Smooth muscle cell of the brain vasculature (primary cell): ENCODE measurements around the gene KCNH1.
"Not testable (repeated sequence)": the region's sequence is repeated elsewhere in the genome, so short reads cannot be mapped to it uniquely, and the experiment has no call there.

Experiments used
- DNase-seq: peaks from one replicate; pipeline ENCODE4 v3.0.0-alpha.2; 2012; ENCODE audit warnings: low read depth, low spot score

KCNH1 gene

GRCh38 chr1:211009944-211010343 is 124.0 kb downstream of the KCNH1 start:
- DNase-seq = no peak

- no peak for DNase-seq
Measured at GRCh38 chr1:211007830-211008229, 126.1 kb downstream of the KCNH1 start.

GRCh38 chr1:210995931-210996330 is 138.0 kb downstream of the KCNH1 start:
- DNase-seq = not testable (repeated sequence)

- DNase-seq = no peak
Measured at GRCh38 chr1:210992837-210993236, 141.1 kb downstream of the KCNH1 start.

GRCh38 chr1:210989905-210990304 is 144.0 kb downstream of the KCNH1 start:
- no peak for DNase-seq

- no peak for DNase-seq
Measured at GRCh38 chr1:210981490-210981889, 152.5 kb downstream of the KCNH1 start.

GRCh38 chr1:210980082-210980481 is 153.9 kb downstream of the KCNH1 start:
- DNase-seq = no peak

- no peak for DNase-seq
Measured at GRCh38 chr1:210978974-210979354, 155.0 kb downstream of the KCNH1 start.

GRCh38 chr1:210978316-210978973 is 155.5 kb downstream of the KCNH1 start:
- DNase-seq = no peak

GRCh38 chr1:210951279-210951678 is 182.7 kb downstream of the KCNH1 start:
- no peak for DNase-seq

GRCh38 chr1:210949940-210950546 is 183.9 kb downstream of the KCNH1 start:
- DNase-seq = not testable (repeated sequence)

GRCh38 chr1:210949489-210949888 is 184.5 kb downstream of the KCNH1 start:
- DNase-seq = no peak

GRCh38 chr1:210949039-210949438 is 184.9 kb downstream of the KCNH1 start:
- no peak for DNase-seq

GRCh38 chr1:210944252-210944651 is 189.7 kb downstream of the KCNH1 start:
- DNase-seq = no peak

- no peak for DNase-seq
Measured at GRCh38 chr1:210942513-210942912, 191.4 kb downstream of the KCNH1 start.

- no peak for DNase-seq
Measured at GRCh38 chr1:210940081-210940617, 193.8 kb downstream of the KCNH1 start.

GRCh38 chr1:210938416-210938925 is 195.5 kb downstream of the KCNH1 start:
- DNase-seq = no peak

- DNase-seq = no peak
Measured at GRCh38 chr1:210937846-210938245, 196.1 kb downstream of the KCNH1 start.

GRCh38 chr1:210935905-210936304 is 198.0 kb downstream of the KCNH1 start:
- DNase-seq = no peak

GRCh38 chr1:210932104-210932503 is 201.8 kb downstream of the KCNH1 start:
- no peak for DNase-seq

GRCh38 chr1:210922666-210923065 is 211.3 kb downstream of the KCNH1 start:
- no peak for DNase-seq

GRCh38 chr1:210920716-210921694 is 212.9 kb downstream of the KCNH1 start:
- no peak for DNase-seq
